Kidney (tissue), 14 donors: ENCODE data around the gene AQP7. TPM values are rescaled to one million over a fixed set of nuclear protein-coding genes. Genes with fewer than 3 reads are reported as not detected.
"Not testable (repeated sequence)": the region's sequence is repeated elsewhere in the genome, so short reads cannot be mapped to it uniquely, and the experiment has no call there.

Source experiments
- DNase-seq, 5 donors: peaks; one replicate each; pipeline ENCODE4 v3.0.0-alpha.2; 2013 to 2020
- FAIRE-seq: peaks from 2 replicates; lab custom pipeline; 2012; peaks lifted over from hg19 to GRCh38; lab: Jason Lieb, UNC
- H3K27ac ChIP-seq, 2 donors: one replicate each; pipeline ENCODE4 v1.7.0; 2013; ENCODE audit warnings: low read depth in 2 of 2, low read length in 2 of 2, inconsistent platforms in 1 of 2
- H3K27me3 ChIP-seq: one replicate; pipeline ENCODE4 v1.7.1; 2013; ENCODE audit warnings: low read length, inconsistent platforms; ENCODE audit not compliant: control insufficient read depth, insufficient read depth
- H3K36me3 ChIP-seq, 3 donors: one replicate each; pipeline versions ENCODE4 v1.7.0 to v1.7.1; 2013; ENCODE audit warnings: low read length in 3 of 3, control low read depth in 1 of 3, inconsistent platforms in 1 of 3; ENCODE audit not compliant: insufficient read depth in 3 of 3, control insufficient read depth in 2 of 3
- H3K4me1 ChIP-seq, 3 donors: one replicate each; pipeline versions ENCODE4 v1.7.0 to v1.7.1; 2013; ENCODE audit warnings: low read length in 3 of 3, inconsistent platforms in 1 of 3, low read depth in 1 of 3; ENCODE audit not compliant: control insufficient read depth in 2 of 3, insufficient read depth in 2 of 3
- H3K4me3 ChIP-seq, 3 donors: one replicate each; pipeline versions ENCODE4 v1.7.0 to v1.8.1; 2013; ENCODE audit warnings: low read length in 3 of 3, control low read depth in 1 of 3, inconsistent platforms in 1 of 3
- H3K9ac ChIP-seq, 3 donors: one replicate each; pipeline versions ENCODE4 v1.7.0 to v1.7.1; 2013; ENCODE audit warnings: low read length in 3 of 3, control low read depth in 1 of 3, inconsistent platforms in 1 of 3
- H3K9me3 ChIP-seq, 3 donors: one replicate each; pipeline versions ENCODE4 v1.7.0 to v1.7.1; 2013; ENCODE audit warnings: low read length in 3 of 3, control low read depth in 1 of 3, inconsistent platforms in 1 of 3; ENCODE audit not compliant: control insufficient read depth in 2 of 3, insufficient read depth in 1 of 3
- intact Hi-C: fragments of 100-400 bp; cut with DNase I; formaldehyde crosslinking; loops from one replicate; pipeline ENCODE4 v1.11.1; 2022
- polyA plus RNA-seq: library from polyadenylated mRNA; stranded (reverse); fragments of 350-450 nt; fragmentation: Illumina TruSeq; extraction: RNeasy Lipid Tissue Mini Kit (QIAGEN cat#74804); gene quantifications from one replicate; pipeline ENCODE4 v1.2.3, GENCODE V29; 2014; ENCODE audit warnings: low read depth, low replicate concordance; ENCODE audit not compliant: insufficient read depth
- total RNA-seq: library from RNA; stranded (reverse); fragmentation: NEBNext Ultra II Directional; extraction: Animal tissue kit (Norgen Biotek cat#: 25700); gene quantifications from one replicate; pipeline ENCODE4 v1.2.1, GENCODE V29; 2021
- TF ChIP-seq, protein P1 (sequence below): IDR thresholded peaks from 3 replicates; pipeline ENCODE4 v1.5.1; 2012; ENCODE audit warnings: mild to moderate bottlenecking, moderate library complexity, borderline replicate concordance; ENCODE audit not compliant: insufficient read depth; ENCODE audit errors: extremely low read depth
- donor health status: control.
- donor health status: control.
- donor health status: control.
- donor health status: control.
- donor health status: control.
- donor health status: DM: yes; HTN: yes; CAD: no.
- donor health status: Normal renal cell carcinoma (clear cell type).

Gene AQP7
- total and polyA plus RNA-seq, 2 donors from 2014 or later: 11.9 to 45.3 TPM

DNA sequence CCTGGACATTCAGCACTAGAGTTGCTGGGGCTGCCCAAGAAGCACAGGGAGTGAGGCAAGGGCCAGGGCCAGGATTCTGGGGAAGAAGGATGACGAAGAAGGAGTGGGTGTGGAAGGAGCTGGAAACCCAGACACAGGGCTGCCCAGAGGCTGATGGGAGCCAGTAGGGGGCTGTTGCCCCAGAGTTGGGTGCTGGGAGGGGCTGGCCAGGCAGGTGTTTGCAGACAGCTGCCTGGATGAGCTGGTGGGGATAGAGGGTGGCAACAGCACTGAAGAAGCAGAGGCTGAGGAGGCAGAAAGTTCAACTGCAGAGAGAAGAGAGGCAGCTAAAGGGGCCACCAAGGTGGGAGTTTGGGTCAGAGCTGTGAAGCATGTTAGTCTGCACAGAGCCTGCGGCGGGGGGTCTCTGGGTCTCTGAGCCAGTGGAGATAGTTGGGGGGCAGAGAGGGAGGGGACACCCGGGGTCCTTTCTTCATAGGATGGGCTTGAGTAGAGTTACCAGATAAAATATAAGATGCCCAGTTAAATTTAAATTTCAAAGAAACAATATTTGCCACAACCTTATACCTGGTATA lies 2.5 kb upstream of the AQP7 start:
- intact Hi-C loops: no loop called here
- Histone ChIP-seq H3K27me3 (no peaks in the 10 kb centered on the region), H3K9me3 (no peaks in the 10 kb centered on the region), H3K9ac (no peak overlapping the region), H3K36me3 (no peaks in the 10 kb centered on the region), H3K27ac (no peak overlapping the region), H3K4me3 (no peak overlapping the region), H3K4me1 (peaks cover 0 to 8% (median 0%) of the 10 kb centered on the region in 3 donors)
- TF ChIP-seq, protein P1, sequence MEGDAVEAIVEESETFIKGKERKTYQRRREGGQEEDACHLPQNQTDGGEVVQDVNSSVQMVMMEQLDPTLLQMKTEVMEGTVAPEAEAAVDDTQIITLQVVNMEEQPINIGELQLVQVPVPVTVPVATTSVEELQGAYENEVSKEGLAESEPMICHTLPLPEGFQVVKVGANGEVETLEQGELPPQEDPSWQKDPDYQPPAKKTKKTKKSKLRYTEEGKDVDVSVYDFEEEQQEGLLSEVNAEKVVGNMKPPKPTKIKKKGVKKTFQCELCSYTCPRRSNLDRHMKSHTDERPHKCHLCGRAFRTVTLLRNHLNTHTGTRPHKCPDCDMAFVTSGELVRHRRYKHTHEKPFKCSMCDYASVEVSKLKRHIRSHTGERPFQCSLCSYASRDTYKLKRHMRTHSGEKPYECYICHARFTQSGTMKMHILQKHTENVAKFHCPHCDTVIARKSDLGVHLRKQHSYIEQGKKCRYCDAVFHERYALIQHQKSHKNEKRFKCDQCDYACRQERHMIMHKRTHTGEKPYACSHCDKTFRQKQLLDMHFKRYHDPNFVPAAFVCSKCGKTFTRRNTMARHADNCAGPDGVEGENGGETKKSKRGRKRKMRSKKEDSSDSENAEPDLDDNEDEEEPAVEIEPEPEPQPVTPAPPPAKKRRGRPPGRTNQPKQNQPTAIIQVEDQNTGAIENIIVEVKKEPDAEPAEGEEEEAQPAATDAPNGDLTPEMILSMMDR: no peak
- FAIRE-seq: no peak
- DNase-seq: no peak

DNA sequence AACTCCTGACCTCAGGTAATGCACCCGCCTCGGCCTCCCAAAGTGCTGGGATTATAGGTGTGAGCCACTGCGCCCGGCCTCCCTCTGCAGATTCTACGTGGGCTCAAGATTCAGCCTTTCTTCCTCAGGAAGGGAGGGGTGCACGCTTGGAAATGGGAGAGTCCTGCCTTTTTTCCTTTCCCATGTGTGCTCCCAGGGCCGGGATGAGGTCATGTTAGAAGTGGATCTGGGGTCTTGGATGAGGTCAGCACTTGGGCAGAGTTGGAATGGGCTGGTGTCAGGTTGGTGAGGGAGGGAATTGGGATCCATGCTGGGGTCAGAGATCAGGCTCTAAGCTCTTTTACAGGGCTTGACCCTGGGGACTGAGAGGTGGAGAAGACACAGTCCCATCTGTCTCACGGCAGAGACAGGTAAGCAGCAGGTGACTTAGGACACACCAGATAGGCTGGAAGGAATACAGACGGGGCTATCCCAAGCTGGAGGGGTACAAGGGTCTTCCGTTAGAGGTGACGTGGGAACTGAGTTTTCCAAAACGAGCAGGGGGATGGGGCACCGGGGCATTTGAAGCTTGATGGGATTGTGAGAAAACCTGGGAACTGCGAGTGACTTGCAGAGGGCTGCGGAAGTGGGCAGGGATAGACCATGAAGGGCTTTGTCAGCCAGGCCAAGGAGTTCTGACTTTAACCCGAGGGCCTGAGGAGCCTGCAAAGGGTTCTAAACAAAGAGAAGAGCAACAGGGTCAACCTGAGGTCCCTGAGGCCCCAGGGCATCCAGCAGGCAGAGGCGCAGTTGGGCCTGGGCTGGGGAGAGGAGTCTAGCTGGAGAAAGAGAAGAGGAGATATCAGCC lies 1.8 kb upstream of the AQP7 start:
- Histone ChIP-seq H3K9ac (no peak overlapping the region), H3K4me3 (no peak overlapping the region), H3K36me3 (no peaks in the 10 kb centered on the region), H3K27ac (peak overlapping the region in 1 of 2 donors; percentile 60), H3K27me3 (no peaks in the 10 kb centered on the region), H3K9me3 (no peaks in the 10 kb centered on the region), H3K4me1 (peaks cover 0 to 8% (median 0%) of the 10 kb centered on the region in 3 donors)
- no peak for FAIRE-seq
- DNase-seq: peak in 1 of 5 donors; percentile 43
- TF ChIP-seq, protein P1: no peak
- intact Hi-C loops: no loop called here

DNA sequence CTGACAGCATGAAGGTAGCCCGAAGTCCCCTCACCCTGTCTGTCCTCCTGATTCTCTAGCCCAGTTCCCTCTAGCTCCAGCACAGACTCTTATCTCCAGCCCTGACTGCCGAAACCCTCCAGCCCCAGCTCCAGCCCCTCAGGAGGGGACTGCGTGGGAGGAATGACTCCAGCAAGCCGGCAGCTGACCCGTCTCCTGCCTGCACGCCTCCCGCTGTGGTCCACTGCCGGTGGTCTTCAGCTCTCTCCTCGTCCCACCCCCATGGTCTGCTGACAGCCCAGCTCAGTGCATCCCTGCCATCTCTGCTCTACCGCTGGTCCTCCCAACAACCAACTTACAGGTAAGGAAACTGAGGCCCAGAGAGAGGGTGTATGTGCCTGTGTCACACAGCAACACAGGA lies 559 bp downstream of the AQP7 start:
- H3K27me3 ChIP-seq, H3K4me1 ChIP-seq, H3K9ac ChIP-seq, intact Hi-C loops, H3K36me3 ChIP-seq, H3K27ac ChIP-seq, H3K9me3 ChIP-seq, FAIRE-seq, H3K4me3 ChIP-seq: not testable (repeated sequence)
- peak in 2 of 5 donors; percentile 37 to 53 for DNase-seq

GRCh38 chr9:33399047-33399446 lies 3.3 kb downstream of the AQP7 start:
- H3K27me3 ChIP-seq, H3K9me3 ChIP-seq, H3K4me1 ChIP-seq, H3K4me3 ChIP-seq, H3K9ac ChIP-seq, FAIRE-seq, H3K36me3 ChIP-seq, intact Hi-C loops, H3K27ac ChIP-seq: not testable (repeated sequence)
- DNase-seq: peak in 1 of 5 donors; percentile 27

- H3K27me3 ChIP-seq, H3K9ac ChIP-seq, H3K4me1 ChIP-seq, H3K27ac ChIP-seq, FAIRE-seq, H3K36me3 ChIP-seq, H3K9me3 ChIP-seq, DNase-seq, intact Hi-C loops, H3K4me3 ChIP-seq: not testable (repeated sequence)
Observed at GRCh38 chr9:33397801-33398200, 4.6 kb downstream of the AQP7 start.

DNA sequence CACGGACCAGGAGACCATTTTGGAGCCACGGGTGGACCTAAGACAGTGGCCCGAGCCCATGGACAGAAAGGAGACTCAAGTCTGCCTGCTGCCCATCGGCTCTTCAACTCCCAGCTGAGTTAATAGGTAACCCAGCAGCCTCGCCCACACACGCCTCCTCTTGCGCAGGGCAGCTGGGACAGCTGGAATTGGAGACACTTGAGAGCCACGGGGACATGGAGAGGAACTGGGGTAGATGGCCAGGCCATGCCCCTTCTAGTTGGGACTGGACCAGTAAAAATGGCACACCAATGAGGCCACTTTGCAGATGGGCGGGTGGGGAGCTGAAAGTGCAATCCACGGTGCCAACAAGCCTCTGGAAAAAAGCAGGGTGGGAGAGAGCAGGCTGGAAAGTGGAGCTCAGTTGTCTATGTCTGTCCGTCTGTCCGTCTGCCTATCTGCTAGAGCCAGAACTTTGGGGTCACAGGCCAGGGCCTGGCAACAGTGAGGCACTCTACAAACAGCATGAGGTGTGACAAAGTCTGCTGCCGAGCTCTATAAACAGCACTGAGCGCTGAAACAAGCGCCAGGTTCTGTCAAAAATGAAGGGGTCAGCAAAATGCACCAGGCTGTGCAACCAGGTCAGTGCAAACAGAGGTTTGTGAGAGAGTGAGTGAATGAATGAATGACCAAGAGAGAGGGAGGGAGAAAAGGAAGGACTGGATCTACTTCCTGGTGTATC lies 7.0 kb downstream of the AQP7 start:
- FAIRE-seq, intact Hi-C loops, H3K9me3 ChIP-seq, H3K36me3 ChIP-seq, H3K9ac ChIP-seq, H3K27me3 ChIP-seq: not testable (repeated sequence)
- Histone ChIP-seq H3K4me1 (peaks cover 0 to 15% (median 9%) of the 10 kb centered on the region in 3 donors), H3K4me3 (peak overlapping the region in 2 of 3 donors; percentile 48 to 51), H3K27ac (peak overlapping the region in 1 of 2 donors; percentile 76)
- DNase-seq: peak in 4 of 5 donors; percentile 48 to 79 (median 65)
